OCI-LY3 (cell line): ENCODE results near the gene BCL6.

Experiments
- H2AFZ ChIP-seq: fragments of 200-600, 300-600 bp; shearing (Covaris generic); 2 replicates; pipeline ENCODE4 v1.6.0; 2014; ENCODE audit warnings: antibody characterized with exemption, low read depth, low read length
- H3K27ac ChIP-seq: fragments of 200-600, 300-600 bp; sonication (generic); 2 replicates; pipeline ENCODE4 v1.5.1; 2014; ENCODE audit warnings: mild to moderate bottlenecking, low read length, moderate library complexity, mixed read lengths
- H3K27me3 ChIP-seq: fragments of 200-600, 300-600 bp; sonication (generic); 2 replicates; pipeline ENCODE4 v1.6.1; 2014; ENCODE audit warnings: low read depth, low read length, mixed read lengths
- H3K36me3 ChIP-seq: fragments of 200-600, 300-600 bp; sonication (generic); replicated peaks from 2 replicates; pipeline ENCODE3; 2014; ENCODE audit warnings: low read depth, low read length, mixed read lengths
- H3K4me1 ChIP-seq: fragments of 300-600, 200-600 bp; sonication (generic); 2 replicates; pipeline ENCODE4 v1.6.1; 2014; ENCODE audit warnings: low read length, mixed read lengths
- H3K4me2 ChIP-seq: fragments of 200-600, 300-600 bp; sonication (generic); 2 replicates; pipeline ENCODE4 v1.6.1; 2014; ENCODE audit warnings: low read length, mixed read lengths
- H3K4me3 ChIP-seq: fragments of 300-600, 200-600 bp; sonication (generic); 2 replicates; pipeline ENCODE4 v1.5.1; 2014; ENCODE audit warnings: antibody characterized with exemption, mild to moderate bottlenecking, low read length, moderate library complexity
- H3K79me2 ChIP-seq: fragments of 300-600, 200-600 bp; shearing (Covaris generic); 2 replicates; pipeline ENCODE4 v1.6.1; 2014; ENCODE audit warnings: mild to moderate bottlenecking, low read length, mixed read lengths
- H3K9ac ChIP-seq: fragments of 300-600, 200-600 bp; shearing (Covaris generic); 2 replicates; pipeline ENCODE4 v1.6.0; 2014; ENCODE audit warnings: mild to moderate bottlenecking, low read length, moderate library complexity
- H3K9me3 ChIP-seq: fragments of 200-600, 300-600 bp; shearing (Covaris generic); 2 replicates; pipeline ENCODE4 v1.6.1; 2014; ENCODE audit warnings: low read length, mixed read lengths; ENCODE audit not compliant: insufficient read depth
- H4K20me1 ChIP-seq: fragments of 200-600, 300-600 bp; sonication (generic); 2 replicates; pipeline ENCODE4 v1.6.1; 2016; ENCODE audit warnings: low read length, mixed read lengths; ENCODE audit not compliant: insufficient read depth
- CTCF ChIP-seq: fragments of 200-600, 300-600 bp; sonication (generic); IDR thresholded peaks from 2 replicates; pipeline ENCODE4 v1.5.1; 2014; ENCODE audit warnings: antibody characterized with exemption, low read length, low read depth
- EZH2phosphoT487 ChIP-seq: fragments of 200-600 bp; shearing (Covaris generic); IDR thresholded peaks from 2 replicates; pipeline ENCODE4 v1.6.1; 2018; ENCODE audit warnings: antibody characterized with exemption, mixed run types, low read depth

The BCL6 gene

GRCh38 chr3:187746059-187746441 is 782 bp upstream of the BCL6 start:
- H3K36me3 ChIP-seq: no peaks in the 10 kb centered on the region
- peaks cover 14% of the 10 kb centered on the region for H4K20me1 ChIP-seq
- peak overlapping the region; percentile 99 for H3K4me2 ChIP-seq
- H3K9ac ChIP-seq: peak overlapping the region; percentile 91
- H3K27ac ChIP-seq: peak overlapping the region; percentile 84
- H3K27me3 ChIP-seq: no peaks in the 10 kb centered on the region
- peaks cover 48% of the 10 kb centered on the region for H3K4me1 ChIP-seq
- peak overlapping the region; percentile 87 for H3K4me3 ChIP-seq
- peaks cover 52% of the 10 kb centered on the region for H3K79me2 ChIP-seq
- no peaks in the 10 kb centered on the region for H3K9me3 ChIP-seq
- H2AFZ ChIP-seq: no peak overlapping the region
- TF ChIP-seq EZH2phosphoT487 (no peak), CTCF (no peak)

DNA sequence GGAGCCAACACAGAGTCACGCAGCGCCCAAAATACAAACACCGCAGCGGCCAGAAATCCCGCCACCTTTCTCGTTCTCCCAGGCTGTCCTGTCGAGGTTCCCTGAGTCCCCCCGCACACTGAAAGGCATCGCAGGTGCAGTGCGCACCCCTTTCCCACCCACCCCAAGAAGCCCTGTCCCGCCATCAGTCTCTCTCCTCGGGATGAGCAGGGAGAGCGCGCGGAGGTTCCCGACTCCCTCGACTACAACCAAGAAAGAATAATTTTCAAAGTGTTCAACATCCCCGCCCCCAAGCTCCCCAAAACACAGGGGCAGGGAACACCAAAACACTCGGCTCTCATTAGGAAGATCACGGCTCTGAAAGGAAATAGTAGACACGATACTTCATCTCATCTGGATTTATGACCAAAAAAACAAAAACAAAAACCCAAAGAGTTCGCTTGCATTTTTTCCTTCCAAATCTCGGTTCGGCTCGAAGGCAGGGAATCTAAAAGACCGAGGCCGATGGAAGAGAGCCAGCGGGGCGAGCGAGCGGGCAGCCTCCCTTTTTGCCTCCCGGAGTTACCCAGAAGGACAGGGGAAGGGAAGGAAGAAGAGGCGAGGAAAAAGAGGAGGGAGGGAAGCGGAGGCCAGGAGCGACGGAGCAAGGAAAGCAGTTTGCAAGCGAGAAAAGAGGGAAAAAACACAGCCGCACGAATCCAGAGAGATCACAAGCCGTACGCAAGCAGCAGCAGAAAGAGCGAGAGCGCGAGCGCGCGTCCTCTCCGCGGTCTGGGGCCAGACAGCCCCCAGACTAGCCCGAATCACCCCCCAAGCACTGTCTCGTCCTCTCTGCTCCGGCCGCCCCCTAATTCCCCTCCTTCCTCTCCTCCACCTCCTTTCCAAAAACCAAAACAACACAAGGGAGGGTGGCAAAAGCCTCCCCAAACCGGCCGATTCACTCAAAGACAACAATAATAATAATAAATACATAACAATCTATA is 808 bp downstream of the BCL6 start:
- peaks cover 23% of the 10 kb centered on the region for H4K20me1 ChIP-seq
- no peaks in the 10 kb centered on the region for H3K9me3 ChIP-seq
- no peaks in the 10 kb centered on the region for H3K27me3 ChIP-seq
- H3K36me3 ChIP-seq: peaks cover 2% of the 10 kb centered on the region
- peak overlapping the region; percentile 99 for H3K4me2 ChIP-seq
- TF ChIP-seq CTCF (no peak), EZH2phosphoT487 (no peak)
- H3K4me3 ChIP-seq: peak overlapping the region; percentile 87
- H3K4me1 ChIP-seq: peaks cover 45% of the 10 kb centered on the region
- H3K27ac ChIP-seq: peak overlapping the region; percentile 84
- H2AFZ ChIP-seq: no peak overlapping the region
- peaks cover 67% of the 10 kb centered on the region for H3K79me2 ChIP-seq
- H3K9ac ChIP-seq: peak overlapping the region; percentile 91

DNA sequence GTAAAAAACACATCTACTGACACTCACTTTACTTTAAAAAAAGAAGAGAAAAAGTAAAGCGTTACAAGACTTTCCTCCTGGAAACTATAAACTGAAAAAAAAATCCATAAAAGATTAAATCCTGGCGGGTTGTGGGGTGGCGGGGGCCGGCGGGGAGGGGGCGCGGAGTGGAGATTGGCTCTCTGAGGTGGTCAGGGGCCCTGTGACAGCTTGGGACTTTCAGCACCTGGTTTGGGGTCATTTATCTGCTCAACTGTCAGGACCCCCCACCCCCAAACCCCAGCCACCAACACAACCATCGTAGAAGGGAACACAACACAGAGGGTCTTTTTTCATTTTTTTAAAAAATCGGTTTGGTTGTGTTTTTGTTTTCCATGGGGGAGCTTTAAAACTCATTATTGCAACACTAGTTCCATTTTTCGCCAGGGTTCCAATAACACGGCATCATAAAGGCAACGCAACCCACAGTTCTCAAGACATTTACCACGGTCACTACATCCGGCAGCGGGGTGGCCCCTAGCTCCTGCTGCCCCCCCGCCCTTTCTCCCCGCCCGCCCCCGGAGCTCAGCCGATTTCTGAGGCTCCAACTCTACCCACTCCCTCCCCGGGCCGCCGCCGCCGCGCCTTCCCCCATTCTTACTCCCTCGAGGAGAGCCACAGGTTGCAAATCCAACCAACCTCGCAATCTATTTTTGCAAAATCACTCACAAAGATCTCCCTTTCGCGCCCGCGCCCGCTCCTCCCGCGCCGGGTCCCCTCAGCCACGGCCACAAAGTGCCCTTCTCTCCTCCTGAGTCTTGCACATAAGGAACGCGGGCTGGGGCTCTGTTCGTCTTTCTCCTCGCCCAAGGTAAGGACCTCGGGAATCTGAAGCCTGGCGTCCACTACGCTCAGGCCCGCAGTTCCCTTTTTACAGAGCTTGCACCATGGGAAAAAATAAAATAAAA is 1.8 kb downstream of the BCL6 start:
- H3K9me3 ChIP-seq: no peaks in the 10 kb centered on the region
- peaks cover 33% of the 10 kb centered on the region for H4K20me1 ChIP-seq
- H3K4me1 ChIP-seq: peaks cover 43% of the 10 kb centered on the region
- peak overlapping the region; percentile 99 for H3K4me2 ChIP-seq
- no peak overlapping the region for H2AFZ ChIP-seq
- H3K27me3 ChIP-seq: no peaks in the 10 kb centered on the region
- no peak for TF ChIP-seq EZH2phosphoT487
- no peak for TF ChIP-seq CTCF
- H3K9ac ChIP-seq: peak overlapping the region; percentile 91
- peak overlapping the region; percentile 87 for H3K4me3 ChIP-seq
- peaks cover 77% of the 10 kb centered on the region for H3K79me2 ChIP-seq
- H3K36me3 ChIP-seq: peaks cover 9% of the 10 kb centered on the region
- peak overlapping the region; percentile 84 for H3K27ac ChIP-seq
